Effector CD4-positive, alpha-beta T cell (primary cell): ENCODE data around the gene ZSWIM6.

Source experiments
- DNase-seq: peaks from one replicate; pipeline ENCODE4 v3.0.0-alpha.2; 2020
- total RNA-seq: gene quantifications from one replicate; lab custom pipeline; 2026; lab: John Stamatoyannopoulos, UW

The ZSWIM6 gene
- total RNA-seq = 61.2 reads per million, percentile 73 among the genes with 10 or more reads in this experiment

DNA sequence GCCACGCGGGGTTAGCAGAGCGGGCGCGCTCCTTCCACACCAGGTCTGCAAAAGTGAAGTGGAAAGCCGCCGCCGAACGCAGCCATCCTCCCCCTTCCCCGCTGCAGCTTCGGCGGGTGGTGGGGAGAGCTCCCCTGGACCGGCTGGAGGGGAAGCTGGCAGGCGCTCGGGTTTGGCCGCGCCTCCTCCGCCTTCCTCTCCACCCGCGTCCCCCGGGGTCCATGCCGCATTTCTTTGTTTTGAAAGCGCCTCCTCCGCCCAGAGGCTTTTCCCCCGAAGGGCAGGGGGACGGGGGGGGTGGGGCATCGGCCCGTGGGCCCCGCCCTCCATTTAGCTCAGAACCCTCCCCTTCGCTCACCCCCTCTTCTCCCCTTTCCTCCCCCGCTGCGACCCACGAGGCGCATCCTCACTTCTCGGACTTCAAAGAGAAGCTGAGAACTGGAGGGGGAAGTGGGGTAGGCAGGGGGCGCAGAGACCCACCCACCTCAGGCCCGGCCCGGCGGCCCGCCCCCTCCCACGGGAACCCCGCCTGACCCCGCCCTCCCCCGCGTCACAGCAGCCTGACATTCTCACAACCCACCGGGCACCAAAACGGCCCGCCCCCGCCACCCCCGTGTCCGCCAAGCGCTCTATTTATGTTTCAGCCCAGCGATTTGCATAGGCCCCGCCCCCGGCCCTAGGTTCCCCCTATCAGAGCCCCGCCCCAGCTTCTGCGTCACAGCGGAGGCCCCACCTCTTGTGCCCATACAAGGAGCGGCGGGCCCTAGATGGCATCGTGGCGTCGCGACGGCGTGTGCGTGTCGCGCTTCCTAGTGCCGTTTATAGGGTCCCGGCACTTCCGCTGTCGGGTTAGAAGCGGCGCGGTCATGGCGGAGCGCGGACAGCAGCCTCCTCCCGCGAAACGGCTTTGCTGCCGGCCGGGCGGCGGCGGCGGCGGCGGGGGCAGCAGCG, at the start of gene ZSWIM6:
ZSWIM6 (plus strand) TSS at position 852 of the 951 bp plus-strand sequence; CDS start at position 867, 15 bp downstream.
- peak; percentile 98 for DNase-seq

DNA sequence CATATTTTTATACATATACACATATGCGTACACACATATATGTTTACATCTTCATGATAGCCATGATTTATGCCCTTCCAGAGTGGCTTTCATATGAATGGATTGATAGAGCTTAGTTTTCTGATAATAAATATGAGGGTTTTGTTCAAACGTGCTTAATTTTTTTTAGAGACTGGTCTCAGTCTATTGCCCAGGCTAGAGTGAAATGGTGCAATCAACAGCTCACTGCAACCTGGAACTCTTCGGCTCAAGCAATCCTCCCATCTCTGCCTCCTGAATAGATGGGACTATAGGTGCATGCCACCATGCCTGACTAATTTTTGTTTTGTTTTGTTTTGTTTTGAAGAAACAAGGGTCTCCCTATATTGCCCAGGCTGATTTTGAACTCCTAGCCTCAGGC, 48.6 kb upstream of the ZSWIM6 start:
- no peak for DNase-seq

GRCh38 chr5:61285531-61285930, 46.5 kb upstream of the ZSWIM6 start:
- no peak for DNase-seq

DNA sequence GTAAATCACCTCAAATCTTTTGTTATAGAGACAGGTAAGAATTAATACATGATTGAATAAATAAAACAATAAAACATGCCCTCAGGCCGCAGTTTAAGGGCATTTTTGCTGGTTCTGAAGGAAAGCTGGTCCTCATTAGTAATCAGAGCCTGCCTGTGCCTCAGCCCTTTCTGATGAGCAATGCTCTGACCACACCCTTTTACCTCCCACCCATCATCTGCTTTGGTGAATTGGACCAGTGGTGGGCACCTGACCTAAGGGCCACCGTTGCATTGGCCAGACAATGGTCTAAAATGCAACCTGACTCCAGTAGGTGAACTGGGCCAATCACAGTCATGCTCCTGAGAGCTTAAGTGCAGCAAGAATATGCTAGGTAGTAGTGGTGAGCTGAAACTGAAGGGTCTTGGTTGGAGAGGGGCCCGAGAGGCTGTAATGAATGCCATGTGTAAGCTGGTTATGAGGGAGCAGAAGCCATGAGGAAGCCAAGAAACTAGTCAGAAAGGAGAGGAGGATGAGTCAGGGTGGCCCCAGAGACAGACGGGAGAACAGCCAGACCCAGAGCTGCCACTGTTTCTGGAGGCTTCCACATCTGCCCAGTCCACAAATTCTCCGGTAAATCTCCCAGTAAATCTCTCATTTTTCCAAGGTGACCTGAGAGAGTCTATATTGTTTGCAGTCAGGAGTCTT, 45.5 kb upstream of the ZSWIM6 start:
- DNase-seq = no peak

- DNase-seq = no peak
These were observed 44.6 kb upstream of the ZSWIM6 start for GRCh38 chr5:61287474-61287873.

DNA sequence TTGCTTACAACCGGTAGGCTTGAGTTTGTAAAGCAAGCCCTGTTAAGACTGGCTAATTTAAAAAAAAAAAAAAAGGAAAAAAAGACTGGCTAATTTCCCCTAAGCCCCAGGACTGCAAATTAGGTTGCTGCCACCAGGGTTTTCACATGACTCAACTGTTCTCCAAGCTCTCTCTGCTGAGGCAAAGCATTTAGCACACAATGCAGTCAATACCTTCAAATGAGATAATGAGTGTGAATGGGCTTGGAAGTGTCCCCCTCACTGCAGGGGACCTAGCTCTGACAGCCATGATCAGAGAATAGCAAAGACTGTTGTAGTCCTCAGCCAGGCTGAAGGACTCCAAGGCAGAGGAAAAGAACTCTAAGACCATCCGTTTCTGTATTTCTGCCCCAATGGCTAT, 42.8 kb upstream of the ZSWIM6 start:
- no peak for DNase-seq

DNA sequence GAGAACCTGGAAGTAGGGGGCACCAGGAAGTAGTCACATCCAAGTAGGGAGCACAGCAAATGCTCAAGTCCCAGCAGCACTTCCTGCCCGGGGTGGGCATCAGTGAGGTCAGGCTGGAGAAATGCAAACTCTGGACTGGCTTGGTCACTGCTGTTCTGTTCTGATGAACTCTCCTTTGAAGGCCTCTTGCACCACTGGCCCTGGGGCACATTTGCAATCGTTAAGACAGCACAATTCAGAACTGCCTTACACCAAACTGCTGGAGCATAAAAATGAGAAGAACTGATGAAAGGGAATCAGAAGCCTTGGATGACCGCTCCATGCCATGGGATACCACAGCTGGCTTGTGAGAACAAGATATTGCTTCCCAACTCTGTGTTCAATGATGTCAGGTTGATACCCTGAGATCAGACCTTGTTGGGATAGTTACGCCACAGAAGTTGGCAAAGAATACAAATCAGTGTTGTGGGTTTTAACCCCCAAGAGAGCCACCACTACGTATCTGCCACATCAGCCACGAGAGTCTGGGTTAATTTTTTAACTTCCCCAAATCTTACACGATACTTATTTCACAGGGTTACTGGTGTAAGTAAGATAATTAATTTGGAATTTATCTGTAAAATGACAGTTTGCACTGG, 42.3 kb upstream of the ZSWIM6 start:
- no peak for DNase-seq

GRCh38 chr5:61290791-61291210, 41.3 kb upstream of the ZSWIM6 start:
- DNase-seq = no peak

- DNase-seq = no peak
These were observed 39.9 kb upstream of the ZSWIM6 start for GRCh38 chr5:61292062-61292657.

- DNase-seq = no peak
These were observed 39.0 kb upstream of the ZSWIM6 start for GRCh38 chr5:61293071-61293470.

- no peak for DNase-seq
These were observed 38.2 kb upstream of the ZSWIM6 start for GRCh38 chr5:61293873-61294272.

- DNase-seq = no peak
These were observed 36.7 kb upstream of the ZSWIM6 start for GRCh38 chr5:61295365-61295764.

DNA sequence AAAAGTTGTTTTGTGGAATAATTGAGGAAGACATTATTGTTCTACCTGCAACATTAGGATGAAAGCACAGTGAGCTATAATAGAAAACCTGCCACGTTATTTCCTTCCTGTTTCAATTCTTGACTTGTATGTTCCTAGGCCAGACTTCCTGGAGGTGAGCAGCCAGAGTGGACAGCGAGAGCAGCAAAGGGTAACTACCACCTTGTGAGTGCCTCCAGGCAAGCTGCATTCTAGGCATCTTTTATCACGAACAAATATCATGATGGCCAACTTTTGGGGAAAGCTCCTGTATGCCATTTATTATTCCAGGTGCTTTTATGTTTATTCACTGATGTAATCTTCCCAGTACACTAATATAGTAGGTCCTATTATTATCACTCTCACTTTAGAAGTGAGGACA, 34.0 kb upstream of the ZSWIM6 start:
- no peak for DNase-seq

DNA sequence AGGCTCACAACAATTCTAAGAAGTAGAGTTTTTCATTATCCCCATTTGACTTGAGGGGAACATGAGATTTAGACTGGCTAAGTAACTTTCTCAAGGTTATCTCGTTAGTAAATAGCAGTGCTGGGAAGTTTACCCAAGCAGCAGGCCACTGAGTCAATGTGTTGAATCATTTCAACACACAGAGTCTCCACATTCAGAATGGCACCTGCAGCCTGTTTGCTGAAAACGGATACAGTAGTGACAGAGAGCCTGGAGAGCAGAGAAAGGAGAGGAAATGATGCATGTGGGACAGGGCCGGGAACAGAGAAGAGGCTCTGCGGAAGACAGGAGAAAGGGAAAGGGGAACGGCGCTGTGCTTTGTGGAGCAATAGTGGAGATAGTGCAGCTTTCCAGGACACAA, 33.5 kb upstream of the ZSWIM6 start:
- DNase-seq = no peak

GRCh38 chr5:61299261-61299681, 32.8 kb upstream of the ZSWIM6 start:
- no peak for DNase-seq

GRCh38 chr5:61301341-61302199, 30.5 kb upstream of the ZSWIM6 start:
- no peak for DNase-seq

DNA sequence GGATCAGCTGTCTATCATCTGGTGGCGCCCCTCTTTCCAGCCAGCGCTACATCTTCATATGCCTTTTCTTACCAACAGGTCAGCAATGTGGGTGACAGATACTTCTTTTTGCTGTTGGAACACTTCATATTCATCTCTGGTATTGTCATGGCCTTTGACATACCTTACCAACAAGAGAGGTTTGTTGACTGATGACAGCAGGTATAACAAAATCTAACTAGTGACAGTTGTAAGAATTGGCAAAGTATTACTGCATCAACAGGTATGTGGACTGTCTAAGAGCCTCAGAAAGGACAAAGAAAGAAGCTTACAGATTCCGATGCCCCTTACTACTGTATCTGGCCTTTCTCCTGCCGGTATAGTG, 29.9 kb upstream of the ZSWIM6 start:
- DNase-seq = no peak

DNA sequence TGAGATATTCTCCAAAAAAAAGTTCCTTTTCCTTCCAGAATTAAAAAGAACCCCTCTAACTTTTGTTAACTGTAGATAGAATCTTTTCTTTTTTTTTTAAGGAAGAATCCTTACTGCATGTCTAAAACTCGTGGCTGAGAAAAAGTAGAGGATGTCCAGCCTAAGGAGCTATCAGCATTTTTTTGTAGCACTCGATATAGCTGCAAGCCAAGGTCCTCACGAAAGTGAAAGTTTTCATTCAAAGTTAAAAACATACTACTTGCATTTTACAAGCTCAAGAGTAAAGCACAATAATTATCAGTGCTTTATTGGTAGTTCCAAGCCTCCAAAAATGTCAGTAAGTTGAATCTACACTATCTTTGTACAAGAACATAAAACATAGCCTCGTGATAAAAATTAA, 28.7 kb upstream of the ZSWIM6 start:
- no peak for DNase-seq

DNA sequence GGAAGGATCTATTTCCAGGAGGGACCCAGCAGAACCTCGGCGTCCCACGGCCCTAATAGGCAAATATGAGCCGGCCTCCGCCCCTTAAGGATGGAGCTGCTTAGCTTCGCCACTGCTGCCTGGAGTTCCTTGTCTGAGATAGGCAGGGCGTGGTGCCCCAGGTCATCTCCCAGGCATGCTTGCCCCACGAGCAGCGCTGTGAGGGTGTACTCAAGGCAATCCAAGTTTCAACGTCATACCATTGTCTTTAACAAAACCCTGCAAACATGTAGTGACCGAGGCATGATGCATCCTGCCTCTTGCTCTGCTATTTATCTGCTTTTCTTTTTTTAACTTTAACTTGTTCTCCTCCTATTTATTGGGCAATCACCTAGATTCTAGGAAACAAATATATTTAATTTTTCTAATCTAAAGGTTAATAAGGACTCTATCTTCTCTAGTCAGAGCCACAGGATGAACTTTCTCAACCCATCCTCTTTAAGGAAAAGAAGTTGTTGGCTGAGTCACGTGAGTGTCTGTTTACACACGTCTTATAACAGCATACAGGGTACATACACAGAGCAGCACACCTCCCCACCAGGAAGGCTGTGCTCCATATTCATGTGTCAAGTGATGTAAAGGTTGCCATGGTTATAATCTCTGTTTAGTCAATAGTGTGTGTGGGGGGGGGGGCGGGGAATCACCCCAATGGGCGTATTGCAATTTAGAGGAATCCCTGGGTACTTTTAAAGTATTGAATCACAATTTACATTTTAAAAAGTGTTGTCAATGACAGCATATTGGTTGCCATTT, 27.3 kb upstream of the ZSWIM6 start:
- DNase-seq = no peak

DNA sequence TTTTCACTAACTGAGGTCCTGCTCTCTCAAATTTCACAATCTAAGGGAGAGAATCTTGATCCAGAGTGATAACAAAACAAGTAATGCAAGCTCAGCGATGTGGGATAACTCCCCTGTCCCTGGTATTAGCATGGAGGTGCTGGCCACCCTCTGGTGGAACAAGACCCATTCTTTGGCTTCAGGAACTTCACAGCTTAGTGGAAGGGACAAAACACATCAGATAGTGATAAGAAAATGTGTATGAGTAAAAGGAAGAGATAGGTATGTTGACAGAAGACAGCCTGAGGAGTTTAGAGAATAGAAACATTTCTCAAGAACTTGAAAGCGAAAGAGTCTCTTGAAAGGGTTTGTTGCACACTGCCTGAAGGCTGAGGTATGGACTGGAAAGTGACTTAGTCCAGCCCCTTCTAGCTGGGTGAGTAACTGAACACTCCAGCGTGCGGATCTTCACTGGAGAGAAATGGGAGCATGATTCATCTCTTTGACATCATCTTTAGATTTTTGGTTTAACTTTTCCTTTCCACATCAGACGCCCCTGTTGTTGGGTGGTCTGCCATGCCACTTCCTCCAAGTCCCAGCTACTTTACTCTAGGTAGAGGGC, 25.4 kb upstream of the ZSWIM6 start:
- DNase-seq = no peak

DNA sequence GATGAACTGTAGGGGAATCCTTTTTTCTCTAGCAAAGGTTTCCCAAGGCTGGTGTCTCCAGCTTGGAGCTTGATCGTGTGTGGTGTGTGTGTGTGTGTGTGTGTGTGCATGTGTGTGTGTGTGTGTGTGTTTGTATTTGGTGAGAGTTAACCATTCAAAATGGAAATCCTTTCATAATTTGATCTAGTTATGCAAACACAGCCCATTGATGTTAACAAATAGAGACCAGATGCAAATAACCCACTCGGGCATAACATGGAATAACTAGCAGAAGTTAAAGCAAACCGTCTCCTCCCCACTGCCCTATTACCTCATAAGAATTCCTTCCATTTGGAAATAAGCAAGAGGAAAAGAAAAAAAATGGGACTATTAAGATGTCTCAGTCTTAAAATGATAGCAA, 24.9 kb upstream of the ZSWIM6 start:
- DNase-seq = no peak
